Hindlimb muscle (tissue), 1 donor: ENCODE results near the gene TMOD2. TPM values are rescaled to one million over a fixed set of nuclear protein-coding genes. Genes with fewer than 3 reads are reported as not detected.

ENCODE experiments used
- DNase-seq: peaks from one replicate; pipeline ENCODE4 v3.0.0-alpha.2; 2013
- polyA plus RNA-seq: library from polyadenylated mRNA; unstranded; fragments of 120-200 nt; gene quantifications from one replicate; pipeline ENCODE4 v1.2.1, GENCODE V29; 2013; ENCODE audit not compliant: insufficient read length

TMOD2 gene
- polyA plus RNA-seq, 1 donor, result 6.6 TPM

DNA sequence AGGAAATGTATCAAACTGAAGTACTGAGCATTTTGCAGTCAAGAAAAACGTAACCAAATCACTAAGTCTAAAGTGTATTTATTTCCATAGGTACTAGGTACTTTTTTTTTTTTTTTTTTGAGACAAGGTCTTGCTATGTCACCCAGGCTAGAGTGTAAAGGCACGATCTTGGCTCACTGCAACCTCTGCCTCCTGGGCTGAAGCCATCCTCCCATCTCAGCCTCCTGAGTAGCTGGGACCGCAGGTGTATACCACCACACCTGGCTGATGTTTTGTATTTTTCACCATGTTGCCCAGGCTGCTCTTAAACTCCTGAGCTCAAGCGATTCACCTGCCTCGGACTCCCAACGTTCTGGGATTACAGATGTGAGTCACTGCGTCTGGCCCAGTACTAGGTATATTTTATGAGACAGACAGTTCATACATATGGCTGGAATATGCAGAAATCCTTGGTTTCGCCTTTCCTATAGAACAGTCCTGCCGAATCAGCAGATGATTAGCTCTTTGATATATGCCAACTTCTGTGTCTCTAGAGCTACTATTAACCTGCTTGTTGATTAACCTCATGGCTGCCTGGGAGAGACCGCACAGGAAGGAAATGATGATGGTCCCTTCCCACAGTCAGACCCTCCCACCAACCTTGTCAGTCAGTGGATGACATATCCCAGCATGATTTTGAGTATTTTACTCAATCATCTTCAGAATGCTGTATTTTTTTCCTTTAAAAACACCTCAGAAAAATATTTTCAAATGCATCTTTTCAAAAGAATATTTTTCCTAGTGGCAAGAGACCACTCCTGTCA lies 110.4 kb downstream of the TMOD2 start:
- DNase-seq, result no peak

DNA sequence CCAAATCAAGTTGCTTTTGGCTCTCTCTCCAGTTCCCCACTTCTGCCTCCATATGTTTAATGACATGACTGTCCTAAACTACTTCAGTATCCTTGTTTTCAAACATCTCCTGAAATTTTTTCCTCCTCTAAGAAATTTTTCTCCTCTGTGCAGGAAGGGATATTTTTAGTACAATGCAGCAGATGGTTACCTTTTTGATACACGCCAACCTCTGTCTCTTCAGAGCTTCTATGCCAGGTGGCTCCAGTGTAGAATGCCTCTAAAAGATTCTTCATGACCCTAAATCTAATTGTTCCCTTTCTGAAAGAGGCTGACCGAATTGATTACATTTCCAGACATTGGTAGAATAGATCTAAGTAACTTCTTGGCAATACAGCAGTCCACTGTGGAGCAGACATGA lies 111.7 kb downstream of the TMOD2 start:
- no peak for DNase-seq

DNA sequence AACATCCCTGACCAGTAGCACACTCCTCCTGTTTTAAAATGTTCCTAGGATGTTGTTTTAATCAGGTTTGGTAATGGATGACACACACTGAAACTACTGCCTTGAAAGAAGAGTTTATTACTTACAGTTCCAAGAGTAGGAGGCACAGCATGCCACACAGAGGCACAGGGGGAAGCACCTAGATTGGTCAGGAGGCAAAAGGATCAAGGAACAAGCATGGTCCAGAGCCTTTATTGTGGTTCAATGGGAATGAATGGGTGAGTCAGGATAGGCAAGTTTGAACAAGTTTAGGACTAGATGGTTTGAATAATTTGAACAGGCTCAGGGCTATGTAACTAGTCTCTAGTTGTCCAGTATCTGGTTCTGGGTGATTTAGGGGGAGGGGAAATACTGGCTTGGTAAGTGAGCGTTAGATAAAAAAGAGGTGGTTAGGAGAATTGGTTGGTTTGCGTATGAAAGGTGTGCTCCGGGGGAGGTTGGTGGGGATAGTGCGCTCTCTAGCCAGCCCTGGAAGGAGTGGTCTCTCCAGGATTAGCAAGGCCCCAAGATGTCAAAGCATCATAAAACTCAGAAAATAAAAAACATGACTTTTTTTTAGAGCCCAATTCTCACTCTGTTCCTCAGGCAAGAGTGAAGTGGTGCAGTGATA lies 113.1 kb downstream of the TMOD2 start:
- no peak for DNase-seq

DNA sequence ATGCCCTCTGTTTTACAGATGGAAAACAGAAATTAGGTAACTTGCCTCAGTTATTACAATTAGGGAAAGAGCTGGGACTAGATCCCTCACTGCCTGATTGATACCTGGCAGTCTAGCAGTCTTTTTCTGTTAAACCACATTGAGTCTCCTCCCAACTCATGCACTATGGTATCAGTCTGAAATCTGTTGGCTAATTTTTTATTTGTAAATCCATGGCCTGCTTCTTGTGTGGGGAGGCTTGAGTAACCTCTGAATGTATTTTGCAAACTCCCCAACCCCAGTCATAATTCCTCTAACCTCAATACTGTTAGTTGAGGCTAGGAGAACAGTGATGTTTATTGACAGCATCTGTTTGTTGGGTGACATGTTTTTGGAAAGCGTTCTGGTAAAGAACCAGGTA lies 113.9 kb downstream of the TMOD2 start:
- DNase-seq, result no peak

Other genes starting within 250 kb of the TMOD2 start
- 24.0 TPM for gene DMXL2, start 128.8 kb upstream of the TMOD2 start, polyA plus RNA-seq
- gene SCG3, start 70.1 kb upstream of the TMOD2 start, polyA plus RNA-seq, result not detected
- gene LYSMD2, start 13.9 kb upstream of the TMOD2 start, polyA plus RNA-seq, result 7.4 TPM
- gene TMOD3, start 78.1 kb downstream of the TMOD2 start, polyA plus RNA-seq, result 15.6 TPM
- 18.7 TPM for gene LEO1, start 220.2 kb downstream of the TMOD2 start, polyA plus RNA-seq